ENCODE measurements around the gene AGBL3. TPM values are rescaled to one million over a fixed set of nuclear protein-coding genes. Genes with fewer than 3 reads are reported as not detected.

The AGBL3 gene
- total and polyA plus RNA-seq, 9 of the 15 experiments (the other 6 are each of a cell fraction or from before 2014, with no cell fraction given) = 0.54 to 2.9 (median 1.7) TPM

- TF ChIP-seq, protein P1, sequence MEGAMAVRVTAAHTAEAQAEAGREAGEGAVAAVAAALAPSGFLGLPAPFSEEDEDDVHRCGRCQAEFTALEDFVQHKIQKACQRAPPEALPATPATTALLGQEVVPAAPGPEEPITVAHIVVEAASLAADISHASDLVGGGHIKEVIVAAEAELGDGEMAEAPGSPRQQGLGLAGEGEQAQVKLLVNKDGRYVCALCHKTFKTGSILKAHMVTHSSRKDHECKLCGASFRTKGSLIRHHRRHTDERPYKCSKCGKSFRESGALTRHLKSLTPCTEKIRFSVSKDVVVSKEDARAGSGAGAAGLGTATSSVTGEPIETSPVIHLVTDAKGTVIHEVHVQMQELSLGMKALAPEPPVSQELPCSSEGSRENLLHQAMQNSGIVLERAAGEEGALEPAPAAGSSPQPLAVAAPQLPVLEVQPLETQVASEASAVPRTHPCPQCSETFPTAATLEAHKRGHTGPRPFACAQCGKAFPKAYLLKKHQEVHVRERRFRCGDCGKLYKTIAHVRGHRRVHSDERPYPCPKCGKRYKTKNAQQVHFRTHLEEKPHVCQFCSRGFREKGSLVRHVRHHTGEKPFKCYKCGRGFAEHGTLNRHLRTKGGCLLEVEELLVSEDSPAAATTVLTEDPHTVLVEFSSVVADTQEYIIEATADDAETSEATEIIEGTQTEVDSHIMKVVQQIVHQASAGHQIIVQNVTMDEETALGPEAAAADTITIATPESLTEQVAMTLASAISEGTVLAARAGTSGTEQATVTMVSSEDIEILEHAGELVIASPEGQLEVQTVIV (CRISPR knock-in tag; IDR thresholded peaks at IDR 0.05; ENCODE audit: borderline replicate concordance) = no peak
- TF ChIP-seq IFI16 (CRISPR knock-in tag; IDR thresholded peaks at IDR 0.05) (no peak), MBD1 (CRISPR knock-in tag; IDR thresholded peaks at IDR 0.05) (no peak), ZFP1 (CRISPR knock-in tag; IDR thresholded peaks at IDR 0.05) (no peak)
Measured at GRCh38 chr7:135180122-135180521, 193.8 kb downstream of the AGBL3 start (continued).

DNA sequence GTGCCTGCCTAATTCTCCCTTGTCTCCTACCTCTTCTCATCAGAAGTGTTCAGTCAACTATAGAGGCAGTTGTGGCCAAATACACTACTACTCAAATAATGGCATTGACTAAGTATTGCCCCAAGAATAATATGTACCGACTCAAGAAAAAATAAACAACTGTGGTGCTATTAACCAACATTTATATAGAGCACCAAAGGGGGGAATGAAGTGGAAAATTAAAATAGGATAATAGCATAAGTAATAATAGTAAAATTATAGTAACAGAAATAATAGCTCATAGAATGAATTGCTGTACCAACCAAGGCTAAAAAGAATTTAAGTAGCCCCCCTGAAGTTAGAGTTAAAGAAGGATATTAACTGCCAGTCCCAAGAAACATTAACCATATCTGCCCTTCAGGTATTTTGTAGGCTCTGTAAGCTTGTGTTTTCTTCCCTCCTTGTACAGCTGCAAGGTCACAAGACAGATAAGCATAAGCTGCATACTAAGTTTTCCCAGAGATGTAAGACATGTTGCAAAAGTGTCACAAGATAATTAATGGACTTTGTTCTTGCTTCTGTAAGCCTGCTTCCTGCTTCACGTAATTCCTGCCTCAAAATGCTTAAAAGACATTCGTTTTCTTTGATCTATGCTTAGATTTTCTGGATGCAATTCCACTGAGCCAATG lies 195.1 kb downstream of the AGBL3 start:
- no peak overlapping the region for H3K4me2 ChIP-seq (ENCODE audit: insufficient read depth, low read length)
- no peaks in the 10 kb centered on the region for H3K79me2 ChIP-seq (ENCODE audit: control insufficient read depth, insufficient read depth, low read length)
- H3K9me1 ChIP-seq (ENCODE audit: control insufficient read depth, insufficient read depth, low read length) = no peaks in the 10 kb centered on the region
- no peak overlapping the region for H3K27ac ChIP-seq (ENCODE audit: extremely low read depth, low read depth, low read length)
- ChIA-PET CTCF (ENCODE audit: low intra/inter-chr PET ratio) (no interaction called here), POLR2A (interaction anchor here (0.6 to 2.9 kb wide), 5 partner anchors 10 to 1131 kb away, joined by 3 to 10 read pairs (median 3); partner anchors contain the start of genes CYREN and TMEM140)
- ATAC-seq (no peak), DNase-seq (ENCODE audit: extremely low read depth in 1 of 4, low spot score in 3 of 4) (no peak), FAIRE-seq (no peak)
- H2AFZ ChIP-seq (ENCODE audit: low read depth, low read length) = no peak overlapping the region
- no peak overlapping the region for H3K4me3 ChIP-seq
- BruUV-seq (replicated peaks) = no TSS peak
- in situ Hi-C loops (cut with MboI) (no loop called here), intact Hi-C loops (cut with micrococcal nuclease) (no loop called here)
- H3K9ac ChIP-seq (ENCODE audit: insufficient read depth in 1 of 2, low read depth in 2 of 2, low read length in 2 of 2) = no peak overlapping the region
- WGBS (ENCODE audit: insufficient coverage, low coverage, missing lambda C conversion rate) = 17% methylated on average over 3 of the region's 3 CpGs
- no peaks in the 10 kb centered on the region for H4K20me1 ChIP-seq (replicated peaks; ENCODE audit: control insufficient read depth, insufficient read depth, low read length)
- H3K9me3 ChIP-seq (replicated peaks; ENCODE audit: control insufficient read depth, insufficient read depth, low read depth, low read length) = peaks cover 20% of the 10 kb centered on the region
- peaks cover 6 to 10% of the 10 kb centered on the region in 2 experiments; a peak in 4 of 5 replicates for H3K4me1 ChIP-seq (replicated peaks in 1 of 2; ENCODE audit: control insufficient read depth in 2 of 2, insufficient read depth in 2 of 2, low read length in 2 of 2)
- peaks cover 12% of the 10 kb centered on the region; the same call in 2 of the 3 replicates for H3K36me3 ChIP-seq (ENCODE audit: control insufficient read depth, insufficient read depth, low read length)
- H3K27me3 ChIP-seq (ENCODE audit: control insufficient read depth in 2 of 2, insufficient read depth in 2 of 2, low read length in 2 of 2) = no peaks in the 10 kb centered on the region
- TF ChIP-seq TAF7 (tag; IDR thresholded peaks at IDR 0.05) = no peak
- peak; percentile 60 for TF ChIP-seq ZNF280A (IDR thresholded peaks at IDR 0.05; ENCODE audit: low read depth, partially characterized antibody)
- TF ChIP-seq CBFA2T2 (conservative IDR thresholded peaks at IDR 0.05) = no peak
- TF ChIP-seq SETDB1 (IDR thresholded peaks at IDR 0.05; ENCODE audit: low read length) = no peak
- TF ChIP-seq CBFA2T3 (IDR thresholded peaks at IDR 0.05) = peak; percentile 43; the same call in 1 of the 2 replicates
- peak; percentile 93 for TF ChIP-seq TRIM28 (IDR thresholded peaks at IDR 0.05)
- TF ChIP-seq MEIS2 (IDR thresholded peaks at IDR 0.05; ENCODE audit: partially characterized antibody) = peak; percentile 83
- TF ChIP-seq FOS (IDR thresholded peaks at IDR 0.05; ENCODE audit: extremely low read depth, insufficient read length) = no peak
- TF ChIP-seq HEY1 (CRISPR knock-in tag; IDR thresholded peaks at IDR 0.05; ENCODE audit: borderline replicate concordance) = no peak
- no peak for TF ChIP-seq CBFB (CRISPR knock-in tag; IDR thresholded peaks at IDR 0.05)
- TF ChIP-seq ILK (tag; IDR thresholded peaks at IDR 0.05; ENCODE audit: borderline replicate concordance, low read depth) = no peak
